ENCODE results near the gene PXDC1. TPM values are rescaled to one million over a fixed set of nuclear protein-coding genes. Genes with fewer than 3 reads are reported as not detected.
"Not testable (repeated sequence)": the region's sequence is repeated elsewhere in the genome, so short reads cannot be mapped to it uniquely, and the experiment has no call there.

The PXDC1 gene
- total RNA-seq, 2 donors from 2014 or later = 4.3 to 9.6 TPM

GRCh38 chr6:3725145-3726047, 26.1 kb downstream of the PXDC1 start:
- no peak for DNase-seq
- ATAC-seq = no peak
- intact Hi-C loops (cut with DNase I, micrococcal nuclease) = no loop called here

GRCh38 chr6:3724451-3725144, 26.9 kb downstream of the PXDC1 start:
- ATAC-seq (no peak), DNase-seq (no peak)
- intact Hi-C loops (cut with DNase I, micrococcal nuclease) = no loop called here

- intact Hi-C loops (cut with DNase I, micrococcal nuclease) = no loop called here
- ATAC-seq (no peak), DNase-seq (no peak)
Measured at GRCh38 chr6:3723966-3724365, 27.5 kb downstream of the PXDC1 start.

- intact Hi-C loops (cut with DNase I, micrococcal nuclease) = no loop called here
- ATAC-seq (no peak), DNase-seq (no peak)
Measured at GRCh38 chr6:3723251-3723650, 28.3 kb downstream of the PXDC1 start.

GRCh38 chr6:3722785-3723184, 28.7 kb downstream of the PXDC1 start:
- ATAC-seq (no peak), DNase-seq (no peak)
- intact Hi-C loops (cut with DNase I, micrococcal nuclease) = no loop called here

- DNase-seq (no peak), ATAC-seq (no peak)
- intact Hi-C loops (cut with DNase I, micrococcal nuclease) = no loop called here
Measured at GRCh38 chr6:3721810-3722621, 29.5 kb downstream of the PXDC1 start.

- DNase-seq; ATAC-seq; intact Hi-C loops (cut with DNase I, micrococcal nuclease): not testable (repeated sequence)
Measured at GRCh38 chr6:3720770-3721169, 30.7 kb downstream of the PXDC1 start.

- no peak for ATAC-seq
- DNase-seq = no peak
- intact Hi-C loops (cut with DNase I, micrococcal nuclease) = no loop called here
Measured at GRCh38 chr6:3719462-3720308, 31.8 kb downstream of the PXDC1 start.

GRCh38 chr6:3718407-3718806, 33.1 kb downstream of the PXDC1 start:
- ATAC-seq (no peak), DNase-seq (no peak)
- intact Hi-C loops (cut with DNase I, micrococcal nuclease) = no loop called here

GRCh38 chr6:3715285-3715684, 36.2 kb downstream of the PXDC1 start:
- ATAC-seq (no peak), DNase-seq (no peak)
- intact Hi-C loops (cut with DNase I, micrococcal nuclease) = no loop called here

GRCh38 chr6:3714768-3715167, 36.7 kb downstream of the PXDC1 start:
- intact Hi-C loops (cut with DNase I, micrococcal nuclease) = no loop called here
- DNase-seq (no peak), ATAC-seq (no peak)

GRCh38 chr6:3714111-3714510, 37.4 kb downstream of the PXDC1 start:
- ATAC-seq = no peak
- DNase-seq = no peak
- intact Hi-C loops (cut with DNase I, micrococcal nuclease) = no loop called here

GRCh38 chr6:3712827-3713665, 38.5 kb downstream of the PXDC1 start:
- ATAC-seq (no peak), DNase-seq (no peak)
- intact Hi-C loops (cut with DNase I, micrococcal nuclease) = no loop called here

GRCh38 chr6:3711776-3712175, 39.7 kb downstream of the PXDC1 start:
- DNase-seq = no peak
- ATAC-seq = no peak

GRCh38 chr6:3710403-3710802, 41.1 kb downstream of the PXDC1 start:
- DNase-seq = no peak
- intact Hi-C loops (cut with DNase I, micrococcal nuclease) = no loop called here
- no peak for ATAC-seq

More at GRCh38 chr6:3711776-3712175, 39.7 kb downstream of the PXDC1 start:
- intact Hi-C loops (cut with DNase I, micrococcal nuclease) = no loop called here

- ATAC-seq (no peak), DNase-seq (no peak)
- intact Hi-C loops (cut with DNase I, micrococcal nuclease) = no loop called here
Measured at GRCh38 chr6:3708540-3708939, 43.0 kb downstream of the PXDC1 start.

- DNase-seq (no peak), ATAC-seq (no peak)
- intact Hi-C loops (cut with DNase I, micrococcal nuclease) = no loop called here
Measured at GRCh38 chr6:3707751-3708412, 43.6 kb downstream of the PXDC1 start.
